Mesendoderm (in vitro differentiated cells): ENCODE results near the gene TLE3.

Experiments
- DNase-seq: peaks from one replicate; pipeline ENCODE4 v3.0.0; 2013
- H2AK5ac ChIP-seq: 2 replicates; pipeline ENCODE4 v1.6.1; 2013; ENCODE audit warnings: low read length, inconsistent platforms
- H2BK120ac ChIP-seq: 2 replicates; pipeline ENCODE4 v1.6.1; 2013; ENCODE audit warnings: low read depth, mild to moderate bottlenecking, low read length, moderate library complexity, mixed read lengths
- H2BK15ac ChIP-seq: replicated peaks from 2 replicates; pipeline ENCODE4 v1.6.1; 2013; ENCODE audit warnings: low read depth, mild to moderate bottlenecking, moderate library complexity
- H2BK5ac ChIP-seq: 2 replicates; pipeline ENCODE4 v1.6.1; 2013; ENCODE audit warnings: low read length, inconsistent platforms
- H3K18ac ChIP-seq: 2 replicates; pipeline ENCODE4 v1.6.1; 2013; ENCODE audit warnings: mild to moderate bottlenecking, low read length, mixed read lengths
- H3K23ac ChIP-seq: one replicate; pipeline ENCODE4 v1.6.1; 2013; ENCODE audit warnings: low read length
- H3K27ac ChIP-seq: 2 replicates; pipeline ENCODE4 v1.5.1; 2013; ENCODE audit warnings: low read depth, mild to moderate bottlenecking, inconsistent platforms, low read length, moderate library complexity
- H3K27me3 ChIP-seq: 2 replicates; pipeline ENCODE4 v1.6.1; 2013; ENCODE audit warnings: low read length, control low read depth, mild to moderate bottlenecking, inconsistent platforms; ENCODE audit not compliant: insufficient read depth, poor library complexity
- H3K36me3 ChIP-seq: 2 replicates; pipeline ENCODE4 v1.6.1; 2013; ENCODE audit warnings: low read length, inconsistent platforms; ENCODE audit not compliant: control insufficient read depth, insufficient read depth
- H3K4ac ChIP-seq: one replicate; pipeline ENCODE4 v1.6.1; 2013; ENCODE audit warnings: low read depth, mild to moderate bottlenecking, low read length, moderate library complexity
- H3K4me1 ChIP-seq: 2 replicates; pipeline ENCODE4 v1.6.1; 2013; ENCODE audit warnings: low read depth, low read length, inconsistent platforms; ENCODE audit not compliant: control insufficient read depth
- H3K4me2 ChIP-seq: 2 replicates; pipeline ENCODE4 v1.6.1; 2013; ENCODE audit warnings: low read length
- H3K4me3 ChIP-seq: 2 replicates; pipeline ENCODE4 v1.5.1; 2013; ENCODE audit warnings: mild to moderate bottlenecking, low read length
- H3K56ac ChIP-seq: one replicate; pipeline ENCODE4 v1.6.1; 2013; ENCODE audit warnings: low read length
- H3K79me1 ChIP-seq: 2 replicates; pipeline ENCODE4 v1.6.1; 2013; ENCODE audit warnings: low read length, inconsistent platforms
- H3K79me2 ChIP-seq: 2 replicates; pipeline ENCODE4 v1.6.1; 2013; ENCODE audit warnings: mild to moderate bottlenecking, low read length; ENCODE audit not compliant: control insufficient read depth, insufficient read depth
- H3K9ac ChIP-seq: 2 replicates; pipeline ENCODE4 v1.6.1; 2013; ENCODE audit warnings: low read length, inconsistent platforms
- H4K5ac ChIP-seq: one replicate; pipeline ENCODE4 v1.6.1; 2013; ENCODE audit warnings: low read length
- H4K8ac ChIP-seq: one replicate; pipeline ENCODE4 v1.6.1; 2013; ENCODE audit warnings: low read depth, mild to moderate bottlenecking, control low read depth, low read length, moderate library complexity
- WGBS: extraction: QIAGEN DNeasy Blood & Tissue Kit; methylation state at CpG from one replicate; pipeline ENCODE4 v1.1.7; 2013; ENCODE audit warnings: low lambda C conversion rate, missing lambda C conversion rate; ENCODE audit not compliant: insufficient coverage; ENCODE audit errors: extremely low coverage; 5-methylcytosine and 5-hydroxymethylcytosine counted together

The TLE3 gene

DNA sequence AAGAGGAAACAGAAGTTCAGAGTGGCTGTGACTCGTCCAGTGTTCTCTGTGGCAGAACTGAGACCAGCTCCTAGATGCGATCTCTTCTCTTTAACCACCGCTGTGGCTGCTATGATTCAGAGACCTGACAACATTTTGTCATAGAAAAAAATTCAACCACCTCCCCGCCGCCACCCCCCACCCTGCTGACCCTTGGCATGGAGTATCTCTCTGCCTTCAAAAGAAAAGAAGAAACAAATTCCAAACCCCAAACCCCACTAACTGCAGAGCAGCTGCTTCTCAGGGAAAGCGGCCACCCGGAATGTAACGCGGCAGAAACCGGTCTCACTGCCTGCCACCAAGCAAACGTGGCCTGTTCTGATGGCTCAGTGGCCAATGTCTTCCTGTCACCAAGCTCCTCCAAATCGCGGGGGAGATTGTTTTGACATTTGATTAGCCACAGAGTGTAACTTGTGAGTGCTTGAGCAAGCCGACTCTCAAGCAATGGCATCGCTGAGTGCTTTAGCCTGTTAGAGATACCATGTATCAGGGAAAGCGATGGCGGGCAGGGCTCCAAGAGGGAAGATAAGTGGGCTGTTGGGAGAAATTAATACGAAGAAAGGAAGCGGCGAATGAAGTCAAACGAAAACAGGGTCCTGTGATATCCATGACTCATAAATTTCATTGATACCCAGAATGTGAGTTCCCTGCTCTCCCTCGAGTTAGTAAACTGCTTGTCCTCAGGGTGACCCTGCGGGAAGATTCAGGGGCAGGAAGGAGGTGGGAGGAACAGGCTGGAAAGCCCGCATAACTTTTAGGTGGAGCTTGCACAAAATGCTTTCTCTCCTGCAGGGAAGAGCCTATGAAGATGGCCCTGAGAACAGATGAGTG lies 44.8 kb upstream of the TLE3 start:
- no peaks in the 10 kb centered on the region for H3K79me1 ChIP-seq
- H3K18ac ChIP-seq = no peak overlapping the region
- H2BK5ac ChIP-seq = no peak overlapping the region
- WGBS = no CpG with 5 or more reads among the region's 24 CpGs
- peak; percentile 37 for DNase-seq
- no peak overlapping the region for H3K4ac ChIP-seq
- H2BK120ac ChIP-seq = no peak overlapping the region
- H3K27ac ChIP-seq = no peak overlapping the region
- H3K4me1 ChIP-seq = peaks cover 11% of the 10 kb centered on the region
- no peak overlapping the region for H3K9ac ChIP-seq
- H2BK15ac ChIP-seq = no peak overlapping the region
- H3K4me2 ChIP-seq = no peak overlapping the region
- no peak overlapping the region for H2AK5ac ChIP-seq
- H3K27me3 ChIP-seq = no peaks in the 10 kb centered on the region
- H3K23ac ChIP-seq = no peak overlapping the region
- H3K36me3 ChIP-seq = no peaks in the 10 kb centered on the region
- no peak overlapping the region for H4K8ac ChIP-seq
- peak overlapping the region; percentile 47 for H3K56ac ChIP-seq
- H3K79me2 ChIP-seq = no peaks in the 10 kb centered on the region
- H3K4me3 ChIP-seq = no peak overlapping the region
- H4K5ac ChIP-seq = no peak overlapping the region

- no peaks in the 10 kb centered on the region for H3K79me2 ChIP-seq
- peaks cover 11% of the 10 kb centered on the region for H3K4me1 ChIP-seq
- no peak overlapping the region for H3K27ac ChIP-seq
- no peak for DNase-seq
- no peak overlapping the region for H3K18ac ChIP-seq
- no peak overlapping the region for H4K5ac ChIP-seq
- H3K79me1 ChIP-seq = no peaks in the 10 kb centered on the region
- no peaks in the 10 kb centered on the region for H3K27me3 ChIP-seq
- H2AK5ac ChIP-seq = no peak overlapping the region
- no peak overlapping the region for H3K4ac ChIP-seq
- H2BK5ac ChIP-seq = no peak overlapping the region
- no peak overlapping the region for H3K56ac ChIP-seq
- H3K4me2 ChIP-seq = no peak overlapping the region
- H3K23ac ChIP-seq = no peak overlapping the region
- H3K9ac ChIP-seq = no peak overlapping the region
- no peak overlapping the region for H3K4me3 ChIP-seq
- H4K8ac ChIP-seq = no peak overlapping the region
- H3K36me3 ChIP-seq = no peaks in the 10 kb centered on the region
- H2BK15ac ChIP-seq = no peak overlapping the region
- no peak overlapping the region for H2BK120ac ChIP-seq
Observed at GRCh38 chr15:70142072-70142321, 44.3 kb upstream of the TLE3 start.

DNA sequence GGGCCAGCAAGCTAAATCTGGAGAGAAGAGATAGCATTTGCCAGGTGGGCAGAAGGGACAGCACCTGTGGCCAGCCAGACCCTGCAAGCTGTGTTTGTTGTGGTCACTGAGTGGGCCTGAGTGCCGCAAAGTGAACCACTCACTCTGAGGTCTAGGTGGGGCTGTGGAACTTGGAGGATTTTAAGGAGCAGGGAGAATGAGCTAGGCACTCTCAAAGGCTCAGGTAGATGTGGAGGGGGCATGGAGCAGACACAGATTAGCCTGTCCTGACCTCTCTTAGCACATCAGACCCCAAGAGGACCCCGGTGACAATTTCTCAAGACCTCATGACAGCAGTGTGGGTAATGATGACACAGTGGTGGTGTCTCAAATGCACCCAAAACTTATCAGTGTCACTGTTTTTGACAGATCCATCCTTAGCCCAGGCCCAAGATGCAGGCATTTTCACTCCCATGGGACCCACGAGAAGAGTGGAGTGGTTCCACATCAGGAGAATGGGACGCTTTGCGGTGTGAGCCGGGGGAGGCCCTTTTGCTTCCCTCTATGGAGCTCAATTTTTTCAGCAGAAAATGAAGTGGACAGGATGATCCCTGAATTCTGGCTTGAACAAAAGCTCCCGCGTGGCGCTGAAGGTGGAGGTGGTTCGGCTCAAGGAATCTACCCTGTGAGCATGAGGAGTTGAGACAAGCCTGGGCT lies 43.8 kb upstream of the TLE3 start:
- WGBS = no CpG with 5 or more reads among the region's 10 CpGs
- no peak overlapping the region for H2BK120ac ChIP-seq
- no peak overlapping the region for H3K4me3 ChIP-seq
- H3K27ac ChIP-seq = no peak overlapping the region
- DNase-seq = no peak
- no peak overlapping the region for H3K4ac ChIP-seq
- peaks cover 11% of the 10 kb centered on the region for H3K4me1 ChIP-seq
- no peak overlapping the region for H4K8ac ChIP-seq
- H2BK15ac ChIP-seq = no peak overlapping the region
- H3K9ac ChIP-seq = no peak overlapping the region
- no peak overlapping the region for H3K23ac ChIP-seq
- no peaks in the 10 kb centered on the region for H3K36me3 ChIP-seq
- no peak overlapping the region for H2BK5ac ChIP-seq
- no peak overlapping the region for H3K4me2 ChIP-seq
- H3K56ac ChIP-seq = no peak overlapping the region
- no peaks in the 10 kb centered on the region for H3K27me3 ChIP-seq
- H3K79me1 ChIP-seq = no peaks in the 10 kb centered on the region
- H3K79me2 ChIP-seq = no peaks in the 10 kb centered on the region
- H3K18ac ChIP-seq = no peak overlapping the region
- no peak overlapping the region for H4K5ac ChIP-seq
- no peak overlapping the region for H2AK5ac ChIP-seq

DNA sequence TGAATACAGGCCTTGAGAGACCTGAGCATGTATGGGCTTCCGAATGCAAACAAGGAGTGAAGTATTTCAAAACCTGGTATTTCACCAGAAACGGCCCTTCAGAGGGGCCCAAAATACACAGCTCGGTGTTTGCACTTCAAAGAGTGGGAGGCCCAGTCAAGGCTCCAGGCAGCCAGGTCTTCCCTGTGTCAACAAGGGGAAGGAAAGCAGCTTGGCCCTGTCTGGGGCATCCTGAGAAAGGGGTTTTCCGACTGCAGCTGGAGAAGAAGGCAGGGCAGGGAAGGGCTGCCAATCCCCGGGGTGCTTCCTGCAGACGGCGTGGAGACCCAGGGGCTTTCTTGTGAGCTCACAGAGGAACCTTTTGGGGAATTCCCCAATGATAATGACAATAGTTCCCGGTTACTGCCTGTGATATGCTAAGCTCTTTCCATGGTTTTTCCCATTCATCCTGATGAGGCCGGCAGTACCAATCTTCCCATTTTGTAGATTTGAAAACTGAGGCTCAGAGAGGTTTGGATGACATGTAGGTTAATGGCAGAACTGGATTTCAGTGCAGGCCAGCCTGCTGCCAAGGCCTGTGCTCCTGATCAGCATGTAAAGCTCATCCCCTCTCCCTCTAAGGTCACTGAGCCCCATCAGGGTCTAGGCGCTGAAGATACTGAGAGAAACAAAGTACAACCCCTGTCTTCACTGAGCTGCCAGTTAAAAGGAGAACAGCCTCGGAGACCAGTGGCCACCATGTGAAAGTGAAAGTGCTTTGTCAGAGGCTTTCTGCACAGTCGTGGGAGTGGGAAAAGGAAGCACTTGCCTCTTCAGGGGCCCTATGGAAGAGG lies 43.0 kb upstream of the TLE3 start:
- Histone ChIP-seq H3K4me3 (no peak overlapping the region), H2BK5ac (no peak overlapping the region), H3K4me2 (no peak overlapping the region), H3K27me3 (no peaks in the 10 kb centered on the region), H3K79me2 (no peaks in the 10 kb centered on the region), H3K36me3 (no peaks in the 10 kb centered on the region), H3K18ac (no peak overlapping the region), H3K56ac (no peak overlapping the region), H3K27ac (no peak overlapping the region), H2BK120ac (no peak overlapping the region), H3K4me1 (peaks cover 11% of the 10 kb centered on the region), H4K5ac (no peak overlapping the region), H2AK5ac (no peak overlapping the region), H3K4ac (no peak overlapping the region), H3K23ac (no peak overlapping the region), H4K8ac (no peak overlapping the region), H3K9ac (no peak overlapping the region), H2BK15ac (no peak overlapping the region), H3K79me1 (no peaks in the 10 kb centered on the region)
- no CpG with 5 or more reads among the region's 12 CpGs for WGBS
- peak; percentile 65 for DNase-seq

DNA sequence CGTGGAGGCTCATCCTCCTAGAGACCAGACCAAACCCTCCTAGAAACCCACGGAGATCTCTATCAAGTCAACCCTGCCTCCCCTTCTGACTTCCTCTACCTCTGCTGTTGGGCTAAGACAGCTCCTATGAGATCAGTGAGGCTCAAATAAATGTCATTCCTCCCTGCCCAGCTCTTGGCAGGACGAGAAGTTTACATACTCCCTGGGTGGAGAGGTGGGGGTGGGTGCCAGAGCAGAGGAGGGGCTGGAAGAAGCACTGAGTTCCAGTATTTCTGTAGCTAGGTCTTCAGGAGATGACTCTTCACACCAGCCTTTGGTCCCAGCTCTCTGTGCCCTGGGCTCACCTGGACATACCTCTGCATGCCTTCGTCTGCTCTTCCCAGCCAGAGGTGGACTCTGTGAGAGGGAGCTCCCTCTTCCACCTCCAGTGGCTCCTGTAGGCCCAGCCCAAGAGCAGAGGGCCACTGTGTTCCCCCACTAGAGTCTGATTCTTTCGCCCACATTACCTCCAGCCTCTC lies 42.4 kb upstream of the TLE3 start:
- no peak overlapping the region for H2AK5ac ChIP-seq
- no peak overlapping the region for H3K4me3 ChIP-seq
- no peak overlapping the region for H4K5ac ChIP-seq
- no peaks in the 10 kb centered on the region for H3K79me1 ChIP-seq
- no peaks in the 10 kb centered on the region for H3K36me3 ChIP-seq
- H2BK15ac ChIP-seq = no peak overlapping the region
- H3K56ac ChIP-seq = no peak overlapping the region
- H3K4ac ChIP-seq = no peak overlapping the region
- no peak overlapping the region for H2BK120ac ChIP-seq
- no peak overlapping the region for H3K9ac ChIP-seq
- peaks cover 11% of the 10 kb centered on the region for H3K4me1 ChIP-seq
- H3K23ac ChIP-seq = no peak overlapping the region
- no peak overlapping the region for H3K27ac ChIP-seq
- no peak overlapping the region for H4K8ac ChIP-seq
- no CpG with 5 or more reads among the region's 5 CpGs for WGBS
- no peak overlapping the region for H3K18ac ChIP-seq
- DNase-seq = peak; percentile 26
- H2BK5ac ChIP-seq = no peak overlapping the region
- no peak overlapping the region for H3K4me2 ChIP-seq
- no peaks in the 10 kb centered on the region for H3K27me3 ChIP-seq
- H3K79me2 ChIP-seq = no peaks in the 10 kb centered on the region
